H1 (cell line): ENCODE results near the gene ZFYVE27. TPM values are rescaled to one million over a fixed set of nuclear protein-coding genes. Genes with fewer than 3 reads are reported as not detected.

Experiments
- CTCF ChIA-PET: fragments of 300-600 bp; sonication (Branson Sonifier 250); formaldehyde crosslinking; loops from one replicate; lab custom pipeline; 2021; ENCODE audit not compliant: partially characterized antibody; lab: Charles Lee
- POLR2A ChIA-PET: fragments of 300-600 bp; sonication (Branson Sonifier 250); formaldehyde crosslinking; loops from one replicate; lab custom pipeline; 2021; ENCODE audit warnings: inconsistent platforms; ENCODE audit not compliant: partially characterized antibody; lab: Charles Lee
- DNase-seq, 2 experiments: peaks; one replicate each; pipeline versions ENCODE4 v3.0.0 to v3.0.0-alpha.2; 2010 to 2022; ENCODE audit warnings: low spot score in 2 of 2, low read depth in 1 of 2, mixed read lengths in 1 of 2
- FAIRE-seq: peaks from 2 replicates; lab custom pipeline; 2011; peaks lifted over from hg19 to GRCh38; lab: Jason Lieb, UNC
- H2AFZ ChIP-seq: 2 replicates; pipeline ENCODE4 v1.8.1; 2012; ENCODE audit warnings: low read length, inconsistent platforms
- H2AK5ac ChIP-seq: 2 replicates; pipeline ENCODE4 v1.6.1; 2013; ENCODE audit warnings: low read depth, low read length
- H2BK120ac ChIP-seq: replicated peaks from 2 replicates; pipeline ENCODE3; 2013; ENCODE audit warnings: low read depth, low read length, inconsistent platforms
- H2BK12ac ChIP-seq: 2 replicates; pipeline ENCODE4 v1.6.1; 2013; ENCODE audit warnings: low read depth, low read length
- H2BK15ac ChIP-seq: 2 replicates; pipeline ENCODE4 v1.6.1; 2013; ENCODE audit warnings: low read length
- H2BK20ac ChIP-seq: 2 replicates; pipeline ENCODE4 v1.6.1; 2013; ENCODE audit warnings: low read length
- H2BK5ac ChIP-seq: 2 replicates; pipeline ENCODE4 v1.6.1; 2013; ENCODE audit warnings: low read depth, low read length
- H3K14ac ChIP-seq: 2 replicates; pipeline ENCODE4 v1.6.1; 2013; ENCODE audit warnings: inconsistent platforms; ENCODE audit not compliant: insufficient read length
- H3K18ac ChIP-seq: 2 replicates; pipeline ENCODE4 v1.6.1; 2013; ENCODE audit warnings: low read length; ENCODE audit errors: extremely low read depth
- H3K23ac ChIP-seq: 2 replicates; pipeline ENCODE4 v1.6.1; 2013; ENCODE audit warnings: inconsistent platforms; ENCODE audit not compliant: insufficient read length
- H3K23me2 ChIP-seq: 2 replicates; pipeline ENCODE4 v1.6.1; 2013; ENCODE audit warnings: low read depth, low read length
- H3K27ac ChIP-seq: 2 replicates; pipeline ENCODE4 v1.6.1; 2011; ENCODE audit warnings: low read depth, low read length, inconsistent platforms
- H3K27me3 ChIP-seq, 4 experiments: replicated peaks in 1 of 4; 1 replicate in 1 of 4; 2 replicates in 3 of 4; pipeline versions ENCODE4 v1.6.1 to v1.8.1; 2011 to 2013; ENCODE audit warnings: low read length in 3 of 4, mild to moderate bottlenecking in 3 of 4, inconsistent platforms in 2 of 4, mixed read lengths in 2 of 4, moderate library complexity in 1 of 4; ENCODE audit not compliant: control insufficient read depth in 3 of 4, insufficient read depth in 3 of 4; ENCODE audit errors: extremely low read depth in 1 of 4
- H3K36me3 ChIP-seq, 4 experiments: 2 replicates each; pipeline versions ENCODE4 v1.6.1 to v1.8.1; 2011 to 2013; ENCODE audit warnings: mild to moderate bottlenecking in 4 of 4, low read length in 3 of 4, moderate library complexity in 2 of 4, control low read depth in 1 of 4, inconsistent platforms in 1 of 4; ENCODE audit not compliant: insufficient read depth in 4 of 4, control insufficient read depth in 2 of 4
- H3K4ac ChIP-seq: replicated peaks from 2 replicates; pipeline ENCODE3; 2013; ENCODE audit warnings: low read length, low read depth, mixed read lengths, inconsistent platforms; ENCODE audit not compliant: insufficient read length
- H3K4me1 ChIP-seq, 4 experiments: replicated peaks in 1 of 4; 1 replicate in 1 of 4; 2 replicates in 3 of 4; pipeline versions ENCODE4 v1.6.1 to v1.8.1; 2011 to 2013; ENCODE audit warnings: low read length in 3 of 4, inconsistent platforms in 2 of 4, mixed read lengths in 1 of 4; ENCODE audit not compliant: insufficient read depth in 4 of 4, control insufficient read depth in 3 of 4
- H3K4me2 ChIP-seq, 2 experiments: 2 replicates each; pipeline versions ENCODE4 v1.6.1 to v1.8.1; 2011 to 2013; ENCODE audit warnings: low read depth in 2 of 2, low read length in 2 of 2, control low read depth in 1 of 2, inconsistent platforms in 1 of 2, mild to moderate bottlenecking in 1 of 2; ENCODE audit not compliant: insufficient read depth in 1 of 2
- H3K4me3 ChIP-seq, 4 experiments: fragments of 200-600, 300-600 bp in 1 of 4; sonication (generic), shearing (Covaris generic), sonication (Bioruptor Twin) in 1 of 4; 2 replicates each; pipeline versions ENCODE4 v1.5.1 to v1.8.1; 2011 to 2016; ENCODE audit warnings: low read length in 4 of 4, low read depth in 3 of 4, control low read depth in 2 of 4, inconsistent platforms in 2 of 4, mild to moderate bottlenecking in 2 of 4, mixed read lengths in 1 of 4, moderate library complexity in 1 of 4; ENCODE audit not compliant: insufficient read depth in 2 of 4; ENCODE audit errors: extremely low read depth in 1 of 4
- H3K56ac ChIP-seq: replicated peaks from 2 replicates; pipeline ENCODE3; 2013; ENCODE audit warnings: low read depth, mild to moderate bottlenecking, mixed read lengths, low read length, inconsistent platforms; ENCODE audit not compliant: insufficient read length
- H3K79me1 ChIP-seq: 2 replicates; pipeline ENCODE4 v1.6.1; 2013; ENCODE audit warnings: low read depth, low read length, control low read depth
- H3K79me2 ChIP-seq, 2 experiments: 2 replicates each; pipeline versions ENCODE4 v1.6.1 to v1.8.1; 2012 to 2013; ENCODE audit warnings: low read length in 2 of 2, mild to moderate bottlenecking in 2 of 2, inconsistent platforms in 1 of 2; ENCODE audit not compliant: insufficient read depth in 2 of 2, control insufficient read depth in 1 of 2
- H3K9ac ChIP-seq, 4 experiments: replicated peaks in 1 of 4; 1 replicate in 1 of 4; 2 replicates in 3 of 4; pipeline versions ENCODE4 v1.6.1 to v1.8.1; 2011 to 2013; ENCODE audit warnings: low read depth in 3 of 4, low read length in 3 of 4, control low read depth in 2 of 4, mild to moderate bottlenecking in 2 of 4, moderate library complexity in 2 of 4, inconsistent platforms in 1 of 4; ENCODE audit errors: extremely low read depth in 1 of 4
- H3K9me3 ChIP-seq, 2 experiments: 2 replicates each; pipeline versions ENCODE4 v1.6.1 to v1.8.1; 2012 to 2013; ENCODE audit warnings: mild to moderate bottlenecking in 2 of 2, moderate library complexity in 2 of 2, control low read depth in 1 of 2, inconsistent platforms in 1 of 2, low read depth in 1 of 2, low read length in 1 of 2, mixed read lengths in 1 of 2; ENCODE audit not compliant: insufficient read depth in 2 of 2
- H4K20me1 ChIP-seq, 2 experiments: replicated peaks in 1 of 2; 2 replicates each; pipeline versions ENCODE3 to v1.8.1; 2011 to 2013; ENCODE audit warnings: inconsistent platforms in 2 of 2, low read length in 2 of 2, mild to moderate bottlenecking in 1 of 2; ENCODE audit not compliant: insufficient read depth in 2 of 2, control insufficient read depth in 1 of 2
- H4K5ac ChIP-seq: 2 replicates; pipeline ENCODE4 v1.6.1; 2013; ENCODE audit warnings: low read length, low read depth, mixed read lengths, inconsistent platforms; ENCODE audit not compliant: insufficient read length
- H4K8ac ChIP-seq: 2 replicates; pipeline ENCODE4 v1.8.0; 2013; ENCODE audit warnings: mild to moderate bottlenecking, moderate library complexity, low read length, inconsistent platforms; ENCODE audit not compliant: insufficient read depth; ENCODE audit errors: extremely low read depth
- H4K91ac ChIP-seq: replicated peaks from 2 replicates; pipeline ENCODE3; 2013; ENCODE audit warnings: low read length, mixed read lengths, inconsistent platforms; ENCODE audit not compliant: insufficient read length
- ASH2L ChIP-seq: fragments of 200-600, 300-600 bp; sonication (generic); IDR thresholded peaks from one replicate; pipeline ENCODE4 v1.7.1; 2017; ENCODE audit warnings: low read length
- CHD1 ChIP-seq: IDR thresholded peaks from 2 replicates; pipeline ENCODE4 v1.6.1; 2012; ENCODE audit warnings: low read depth, low read length, improper control_type of control experiment
- EGR1 ChIP-seq: IDR thresholded peaks from 2 replicates; pipeline ENCODE4 v1.6.1; 2011; ENCODE audit warnings: low read depth, low read length, borderline replicate concordance
- FOSL1 ChIP-seq: IDR thresholded peaks from 2 replicates; pipeline ENCODE4 v1.6.1; 2011; ENCODE audit warnings: mild to moderate bottlenecking, low read depth, low read length, moderate library complexity; ENCODE audit not compliant: insufficient read depth
- JUND ChIP-seq: IDR thresholded peaks from 2 replicates; pipeline ENCODE4 v1.6.1; 2011; ENCODE audit warnings: mild to moderate bottlenecking, improper control_type of control experiment, low read length
- KDM5A ChIP-seq: fragments of 200-600 bp; IDR thresholded peaks from 2 replicates; pipeline ENCODE4 v1.7.1; 2012; ENCODE audit warnings: mild to moderate bottlenecking, low read length, inconsistent platforms, mixed read lengths
- NRF1 ChIP-seq: IDR thresholded peaks from 2 replicates; pipeline ENCODE4 v1.6.1; 2011; ENCODE audit warnings: mild to moderate bottlenecking, low read depth, low read length, improper control_type of control experiment
- POLR2AphosphoS5 ChIP-seq: IDR thresholded peaks from 2 replicates; pipeline ENCODE4 v1.6.1; 2011; ENCODE audit warnings: low read depth, low read length
- POU5F1 ChIP-seq: IDR thresholded peaks from 2 replicates; pipeline ENCODE4 v1.6.1; 2011; ENCODE audit warnings: low read depth, mild to moderate bottlenecking, low read length, moderate library complexity
- SRF ChIP-seq: IDR thresholded peaks from 2 replicates; pipeline ENCODE4 v1.6.1; 2011; ENCODE audit warnings: mild to moderate bottlenecking, low read depth, low read length, moderate library complexity
- TAF7 ChIP-seq: optimal IDR thresholded peaks from 2 replicates; pipeline ENCODE3; 2011; ENCODE audit warnings: low read depth, mild to moderate bottlenecking, inconsistent platforms, low read length, moderate library complexity, borderline replicate concordance
- USF2 ChIP-seq: IDR thresholded peaks from 2 replicates; pipeline ENCODE4 v1.6.1; 2011; ENCODE audit warnings: low read length, improper control_type of control experiment
- WGBS, 2 experiments: shearing (Covaris generic) in 1 of 2; methylation state at CpG; one replicate each; pipeline versions ENCODE4 v1.1.6 to v1.1.7; 2013 to 2015; ENCODE audit warnings: low lambda C conversion rate in 2 of 2, mixed read lengths in 2 of 2, inconsistent platforms in 1 of 2, low coverage in 1 of 2, missing lambda C conversion rate in 1 of 2; ENCODE audit not compliant: insufficient replicate concordance in 2 of 2, insufficient coverage in 1 of 2, insufficient read length in 1 of 2; ENCODE audit errors: extremely low coverage in 1 of 2, missing lambda C conversion rate in 1 of 2; 5-methylcytosine and 5-hydroxymethylcytosine counted together
- polyA plus RNA-seq, 7 experiments: library from polyadenylated mRNA; depleted of rRNA in 3 of 7; stranded (reverse) in 5 of 7; unstranded in 2 of 7; fragments of >200 nt in 5 of 7; fragments of 200-250 nt in 2 of 7; gene quantifications; 1 replicate in 5 of 7; 2 replicates in 1 of 7; 4 replicates in 1 of 7; pipeline versions ENCODE4 v1.2.1 to v1.2.3, GENCODE V29; 2011 to 2013; ENCODE audit warnings: missing spikeins in 2 of 7, mixed read lengths in 2 of 7
- total RNA-seq: library from RNA; stranded (reverse); fragmentation: NEBNext Ultra II Directional; extraction: Animal tissue kit (Norgen Biotek cat#: 25700); gene quantifications from 2 replicates; pipeline ENCODE4 v1.2.1, GENCODE V29; 2021

Gene ZFYVE27
- total and polyA plus RNA-seq, 2 of the 8 experiments (the other 6 are each of a cell fraction or from before 2014, with no cell fraction given): 16.6 to 19.8 TPM

- Histone ChIP-seq H3K56ac (no peak overlapping the region), H3K9me3 (no peaks in the 10 kb centered on the region), H3K4ac (no peak overlapping the region), H2BK12ac (no peak overlapping the region), H3K4me3 (no peak overlapping the region), H3K14ac (no peak overlapping the region), H2AK5ac (no peak overlapping the region), H3K4me2 (no peak overlapping the region), H2BK15ac (no peak overlapping the region), H2AFZ (no peak overlapping the region), H4K20me1 (peaks cover 1 to 2% of the 10 kb centered on the region in 2 experiments), H3K23ac (no peak overlapping the region), H3K79me2 (no peaks in the 10 kb centered on the region), H2BK5ac (no peak overlapping the region), H3K9ac (no peak overlapping the region), H3K23me2 (no peaks in the 10 kb centered on the region), H3K18ac (no peak overlapping the region; the same call in 1 of the 2 replicates), H3K27me3 (no peaks in the 10 kb centered on the region), H2BK120ac (no peak overlapping the region), H3K27ac (no peak overlapping the region; the same call in 1 of the 2 replicates), H3K36me3 (peaks cover 3 to 15% (median 8%) of the 10 kb centered on the region in 4 experiments; a peak in 4 of 8 replicates), H3K79me1 (no peaks in the 10 kb centered on the region), H4K91ac (no peak overlapping the region), H2BK20ac (no peak overlapping the region), H4K5ac (no peak overlapping the region), H3K4me1 (peaks cover 0 to 14% (median 7%) of the 10 kb centered on the region in 4 experiments; a peak in 6 of 7 replicates), H4K8ac (no peak overlapping the region)
- DNase-seq: no peak
- FAIRE-seq: no peak
- ChIA-PET CTCF (interaction anchor here (0.9 to 8.5 kb wide), 23 partner anchors 11 to 281 kb away, joined by 3 to 77 read pairs (median 5); partner anchors contain the start of genes GOLGA7B, SFRP5 and ZFYVE27), POLR2A (interaction anchor here (1.0 to 4.9 kb wide), 3 partner anchors 10 to 101 kb away, joined by 3 to 30 read pairs (median 6); partner anchors contain the start of gene SFRP5)
- 88% methylated on average over 10 of the region's 11 CpGs; no CpG with 5 or more reads in 1 of the 2 experiments for WGBS, 2 experiments
- TF ChIP-seq ASH2L (no peak), POLR2AphosphoS5 (no peak), USF2 (no peak), TAF7 (no peak), SRF (no peak), EGR1 (no peak), NRF1 (no peak), POU5F1 (no peak), JUND (no peak), KDM5A (no peak), FOSL1 (no peak), CHD1 (no peak)
Observed at GRCh38 chr10:97760461-97761257, 23.7 kb downstream of the ZFYVE27 start.
